WTC11 (cell line): ENCODE measurements around the gene PRKCB.

Experiments
- CTCF ChIP-seq: fragments of 200-600 bp; IDR thresholded peaks from 2 replicates; pipeline ENCODE4 v1.8.0; 2022; ENCODE audit warnings: antibody characterized with exemption
- E2F1 ChIP-seq: sonication (generic); formaldehyde crosslinking; IDR thresholded peaks from 2 replicates; pipeline ENCODE4 v1.8.0; 2022; ENCODE audit warnings: mild to moderate bottlenecking, missing genetic modification reagents
- ELF4 ChIP-seq: sonication (generic); formaldehyde crosslinking; IDR thresholded peaks from 2 replicates; pipeline ENCODE4 v1.8.1; 2022; ENCODE audit warnings: low read depth, mild to moderate bottlenecking, moderate library complexity, missing genetic modification reagents
- ESRRA ChIP-seq: sonication (generic); formaldehyde crosslinking; IDR thresholded peaks from 2 replicates; pipeline ENCODE4 v1.8.1; 2022; ENCODE audit warnings: mild to moderate bottlenecking, missing genetic modification reagents, borderline replicate concordance
- FOXK1 ChIP-seq: sonication (generic); formaldehyde crosslinking; IDR thresholded peaks from 2 replicates; pipeline ENCODE4 v1.8.0; 2022; ENCODE audit warnings: mild to moderate bottlenecking, moderate library complexity, missing genetic modification reagents
- GABPB1 ChIP-seq: sonication (generic); formaldehyde crosslinking; IDR thresholded peaks from 2 replicates; pipeline ENCODE4 v1.8.1; 2023; ENCODE audit warnings: mild to moderate bottlenecking, missing genetic modification reagents
- JUN ChIP-seq: sonication (generic); formaldehyde crosslinking; IDR thresholded peaks from 2 replicates; pipeline ENCODE4 v1.8.0; 2023; ENCODE audit warnings: mild to moderate bottlenecking, missing genetic modification reagents
- SP1 ChIP-seq: sonication (generic); formaldehyde crosslinking; conservative IDR thresholded peaks from 2 replicates; pipeline ENCODE4 v1.8.1; 2022; ENCODE audit warnings: missing genetic modification reagents
- TEAD1 ChIP-seq: sonication (generic); formaldehyde crosslinking; IDR thresholded peaks from 2 replicates; pipeline ENCODE4 v1.8.0; 2022; ENCODE audit warnings: mild to moderate bottlenecking, missing genetic modification reagents
- ZNF423 ChIP-seq: fragments of 250-450 bp; sonication (Bioruptor Pico); IDR thresholded peaks from 2 replicates; pipeline ENCODE4 v2.1.2; 2022; ENCODE audit warnings: mild to moderate bottlenecking, moderate library complexity
- TF ChIP-seq, protein P1 (sequence below): sonication (generic); formaldehyde crosslinking; IDR thresholded peaks from 2 replicates; pipeline ENCODE4 v1.8.1; 2022; ENCODE audit warnings: low read depth, missing genetic modification reagents, borderline replicate concordance
- TF ChIP-seq, protein P2 (sequence below): fragments of 250-450 bp; sonication (Bioruptor Pico); IDR thresholded peaks from 2 replicates; pipeline ENCODE4 v1.8.0; 2021; ENCODE audit warnings: mild to moderate bottlenecking
- TF ChIP-seq, protein P3 (sequence below): sonication (generic); formaldehyde crosslinking; IDR thresholded peaks from 2 replicates; pipeline ENCODE4 v1.8.1; 2023; ENCODE audit warnings: mild to moderate bottlenecking, missing genetic modification reagents

DNA sequence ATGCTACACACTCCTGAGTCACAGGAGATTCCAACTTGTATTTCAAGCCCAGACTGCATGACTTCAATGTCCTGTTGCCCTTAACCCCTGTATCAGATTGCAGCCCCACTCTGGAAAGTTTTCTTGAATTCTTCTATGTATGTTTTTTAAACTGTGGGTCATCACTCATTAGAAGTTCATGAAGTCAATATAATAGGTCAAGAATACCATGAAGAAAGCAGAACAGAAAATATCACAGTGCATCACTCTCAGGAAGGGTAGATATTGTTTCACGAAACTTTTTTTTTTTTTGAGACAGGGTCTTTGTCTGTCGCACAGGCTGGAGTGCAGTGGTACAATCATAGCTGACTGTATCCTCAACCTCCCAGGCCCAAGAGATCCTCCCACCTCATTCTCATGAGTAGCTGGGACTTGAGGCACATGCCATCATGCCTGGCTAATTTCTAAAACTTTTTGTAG, 20.5 kb downstream of the PRKCB start:
- no peak for TF ChIP-seq SP1 (CRISPR knock-in tag)
- no peak for TF ChIP-seq E2F1 (CRISPR knock-in tag)
- TF ChIP-seq CTCF, result no peak
- TF ChIP-seq, protein P1, sequence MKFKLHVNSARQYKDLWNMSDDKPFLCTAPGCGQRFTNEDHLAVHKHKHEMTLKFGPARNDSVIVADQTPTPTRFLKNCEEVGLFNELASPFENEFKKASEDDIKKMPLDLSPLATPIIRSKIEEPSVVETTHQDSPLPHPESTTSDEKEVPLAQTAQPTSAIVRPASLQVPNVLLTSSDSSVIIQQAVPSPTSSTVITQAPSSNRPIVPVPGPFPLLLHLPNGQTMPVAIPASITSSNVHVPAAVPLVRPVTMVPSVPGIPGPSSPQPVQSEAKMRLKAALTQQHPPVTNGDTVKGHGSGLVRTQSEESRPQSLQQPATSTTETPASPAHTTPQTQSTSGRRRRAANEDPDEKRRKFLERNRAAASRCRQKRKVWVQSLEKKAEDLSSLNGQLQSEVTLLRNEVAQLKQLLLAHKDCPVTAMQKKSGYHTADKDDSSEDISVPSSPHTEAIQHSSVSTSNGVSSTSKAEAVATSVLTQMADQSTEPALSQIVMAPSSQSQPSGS (CRISPR knock-in tag), result no peak
- TF ChIP-seq, protein P2, sequence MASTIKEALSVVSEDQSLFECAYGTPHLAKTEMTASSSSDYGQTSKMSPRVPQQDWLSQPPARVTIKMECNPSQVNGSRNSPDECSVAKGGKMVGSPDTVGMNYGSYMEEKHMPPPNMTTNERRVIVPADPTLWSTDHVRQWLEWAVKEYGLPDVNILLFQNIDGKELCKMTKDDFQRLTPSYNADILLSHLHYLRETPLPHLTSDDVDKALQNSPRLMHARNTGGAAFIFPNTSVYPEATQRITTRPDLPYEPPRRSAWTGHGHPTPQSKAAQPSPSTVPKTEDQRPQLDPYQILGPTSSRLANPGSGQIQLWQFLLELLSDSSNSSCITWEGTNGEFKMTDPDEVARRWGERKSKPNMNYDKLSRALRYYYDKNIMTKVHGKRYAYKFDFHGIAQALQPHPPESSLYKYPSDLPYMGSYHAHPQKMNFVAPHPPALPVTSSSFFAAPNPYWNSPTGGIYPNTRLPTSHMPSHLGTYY (CRISPR knock-in tag), result no peak
- no peak for TF ChIP-seq TEAD1 (CRISPR knock-in tag)
- no peak for TF ChIP-seq JUN (CRISPR knock-in tag)
- no peak for TF ChIP-seq ZNF423 (CRISPR knock-in tag)
- no peak for TF ChIP-seq ESRRA (CRISPR knock-in tag)
- TF ChIP-seq GABPB1 (CRISPR knock-in tag), result no peak
- TF ChIP-seq FOXK1 (CRISPR knock-in tag), result no peak
- TF ChIP-seq, protein P3, sequence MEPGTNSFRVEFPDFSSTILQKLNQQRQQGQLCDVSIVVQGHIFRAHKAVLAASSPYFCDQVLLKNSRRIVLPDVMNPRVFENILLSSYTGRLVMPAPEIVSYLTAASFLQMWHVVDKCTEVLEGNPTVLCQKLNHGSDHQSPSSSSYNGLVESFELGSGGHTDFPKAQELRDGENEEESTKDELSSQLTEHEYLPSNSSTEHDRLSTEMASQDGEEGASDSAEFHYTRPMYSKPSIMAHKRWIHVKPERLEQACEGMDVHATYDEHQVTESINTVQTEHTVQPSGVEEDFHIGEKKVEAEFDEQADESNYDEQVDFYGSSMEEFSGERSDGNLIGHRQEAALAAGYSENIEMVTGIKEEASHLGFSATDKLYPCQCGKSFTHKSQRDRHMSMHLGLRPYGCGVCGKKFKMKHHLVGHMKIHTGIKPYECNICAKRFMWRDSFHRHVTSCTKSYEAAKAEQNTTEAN (CRISPR knock-in tag), result no peak
- no peak for TF ChIP-seq ELF4 (CRISPR knock-in tag)
